SK-N-SH treated with all-trans-retinoic acid at 6 μM for 48 hours (cell line): ENCODE results near the gene OPHN1.

Source experiments
- ESRRG ChIP-seq: fragments of 250-450 bp; sonication (Bioruptor Pico); IDR thresholded peaks from 2 replicates; pipeline ENCODE4 v1.6.1; 2021; ENCODE audit warnings: mild to moderate bottlenecking
- TOX ChIP-seq: fragments of 250-450 bp; sonication (Bioruptor Pico); IDR thresholded peaks from 2 replicates; pipeline ENCODE4 v1.8.0; 2021; ENCODE audit warnings: mild to moderate bottlenecking, moderate library complexity, borderline replicate concordance
- ZFP3 ChIP-seq: fragments of 250-450 bp; sonication (Bioruptor Pico); IDR thresholded peaks from 2 replicates; pipeline ENCODE4 v1.5.0; 2020; ENCODE audit warnings: mild to moderate bottlenecking, moderate library complexity
- TF ChIP-seq, protein P1 (sequence below): fragments of 250-450 bp; sonication (Bioruptor Pico); IDR thresholded peaks from 2 replicates; pipeline ENCODE4 v1.8.0; 2020; ENCODE audit warnings: mild to moderate bottlenecking, moderate library complexity, borderline replicate concordance

DNA sequence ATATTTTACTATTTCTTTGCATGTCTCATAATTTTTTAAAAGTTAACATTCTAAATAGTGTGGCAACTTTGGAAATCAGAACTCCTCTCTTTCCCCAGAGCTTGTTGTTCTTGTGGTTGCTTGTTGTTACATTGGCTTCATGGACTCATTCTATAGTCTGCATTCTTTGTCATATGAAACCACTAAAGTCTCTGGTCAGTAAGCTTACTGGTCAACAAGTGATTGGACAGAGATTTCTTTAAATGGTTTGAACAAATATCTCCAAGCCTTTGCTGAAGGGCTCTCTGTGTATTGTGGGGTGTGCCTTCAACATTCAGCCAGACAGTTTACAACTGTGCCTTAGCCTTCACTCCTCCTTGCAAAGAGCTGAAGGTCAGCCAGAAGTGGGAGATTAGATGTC is 147.2 kb downstream of the OPHN1 start:
- TF ChIP-seq, protein P1, sequence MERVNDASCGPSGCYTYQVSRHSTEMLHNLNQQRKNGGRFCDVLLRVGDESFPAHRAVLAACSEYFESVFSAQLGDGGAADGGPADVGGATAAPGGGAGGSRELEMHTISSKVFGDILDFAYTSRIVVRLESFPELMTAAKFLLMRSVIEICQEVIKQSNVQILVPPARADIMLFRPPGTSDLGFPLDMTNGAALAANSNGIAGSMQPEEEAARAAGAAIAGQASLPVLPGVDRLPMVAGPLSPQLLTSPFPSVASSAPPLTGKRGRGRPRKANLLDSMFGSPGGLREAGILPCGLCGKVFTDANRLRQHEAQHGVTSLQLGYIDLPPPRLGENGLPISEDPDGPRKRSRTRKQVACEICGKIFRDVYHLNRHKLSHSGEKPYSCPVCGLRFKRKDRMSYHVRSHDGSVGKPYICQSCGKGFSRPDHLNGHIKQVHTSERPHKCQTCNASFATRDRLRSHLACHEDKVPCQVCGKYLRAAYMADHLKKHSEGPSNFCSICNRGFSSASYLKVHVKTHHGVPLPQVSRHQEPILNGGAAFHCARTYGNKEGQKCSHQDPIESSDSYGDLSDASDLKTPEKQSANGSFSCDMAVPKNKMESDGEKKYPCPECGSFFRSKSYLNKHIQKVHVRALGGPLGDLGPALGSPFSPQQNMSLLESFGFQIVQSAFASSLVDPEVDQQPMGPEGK (CRISPR knock-in tag), result no peak
- TF ChIP-seq TOX (CRISPR knock-in tag) (no peak), ESRRG (CRISPR knock-in tag) (no peak), ZFP3 (no peak)
